GM12892 (cell line): ENCODE measurements around the gene BFSP1.

Experiments
- POLR2A ChIP-seq: IDR thresholded peaks from 2 replicates; pipeline ENCODE4 v1.6.1; 2011; ENCODE audit warnings: low read depth, low read length, control low read depth
- POLR2AphosphoS5 ChIP-seq: IDR thresholded peaks from 2 replicates; pipeline ENCODE4 v1.6.1; 2011; ENCODE audit warnings: low read depth, low read length, control low read depth

GRCh38 chr20:17469246-17470030, 61.7 kb downstream of the BFSP1 start:
- TF ChIP-seq POLR2A (no peak), POLR2AphosphoS5 (no peak)
